H1 (cell line): Measurements from ENCODE around the gene LIN54. TPM values are rescaled to one million over a fixed set of nuclear protein-coding genes. Genes with fewer than 3 reads are reported as not detected.

Source experiments
- CTCF ChIA-PET: fragments of 300-600 bp; sonication (Branson Sonifier 250); formaldehyde crosslinking; loops from one replicate; lab custom pipeline; 2021; ENCODE audit not compliant: partially characterized antibody; lab: Charles Lee
- POLR2A ChIA-PET: fragments of 300-600 bp; sonication (Branson Sonifier 250); formaldehyde crosslinking; loops from one replicate; lab custom pipeline; 2021; ENCODE audit warnings: inconsistent platforms; ENCODE audit not compliant: partially characterized antibody; lab: Charles Lee
- DNase-seq, 2 experiments: peaks; one replicate each; pipeline versions ENCODE4 v3.0.0 to v3.0.0-alpha.2; 2010 to 2022; ENCODE audit warnings: low spot score in 2 of 2, low read depth in 1 of 2, mixed read lengths in 1 of 2
- FAIRE-seq: peaks from 2 replicates; lab custom pipeline; 2011; peaks lifted over from hg19 to GRCh38; lab: Jason Lieb, UNC
- H2AFZ ChIP-seq: 2 replicates; pipeline ENCODE4 v1.8.1; 2012; ENCODE audit warnings: low read length, inconsistent platforms
- H2AK5ac ChIP-seq: 2 replicates; pipeline ENCODE4 v1.6.1; 2013; ENCODE audit warnings: low read depth, low read length
- H2BK120ac ChIP-seq: replicated peaks from 2 replicates; pipeline ENCODE3; 2013; ENCODE audit warnings: low read depth, low read length, inconsistent platforms
- H2BK12ac ChIP-seq: 2 replicates; pipeline ENCODE4 v1.6.1; 2013; ENCODE audit warnings: low read depth, low read length
- H2BK15ac ChIP-seq: 2 replicates; pipeline ENCODE4 v1.6.1; 2013; ENCODE audit warnings: low read length
- H2BK20ac ChIP-seq: 2 replicates; pipeline ENCODE4 v1.6.1; 2013; ENCODE audit warnings: low read length
- H2BK5ac ChIP-seq: 2 replicates; pipeline ENCODE4 v1.6.1; 2013; ENCODE audit warnings: low read depth, low read length
- H3K14ac ChIP-seq: 2 replicates; pipeline ENCODE4 v1.6.1; 2013; ENCODE audit warnings: inconsistent platforms; ENCODE audit not compliant: insufficient read length
- H3K18ac ChIP-seq: 2 replicates; pipeline ENCODE4 v1.6.1; 2013; ENCODE audit warnings: low read length; ENCODE audit errors: extremely low read depth
- H3K23ac ChIP-seq: 2 replicates; pipeline ENCODE4 v1.6.1; 2013; ENCODE audit warnings: inconsistent platforms; ENCODE audit not compliant: insufficient read length
- H3K23me2 ChIP-seq: 2 replicates; pipeline ENCODE4 v1.6.1; 2013; ENCODE audit warnings: low read depth, low read length
- H3K27ac ChIP-seq: 2 replicates; pipeline ENCODE4 v1.6.1; 2011; ENCODE audit warnings: low read depth, low read length, inconsistent platforms
- H3K27me3 ChIP-seq, 4 experiments: replicated peaks in 1 of 4; 1 replicate in 1 of 4; 2 replicates in 3 of 4; pipeline versions ENCODE4 v1.6.1 to v1.8.1; 2011 to 2013; ENCODE audit warnings: low read length in 3 of 4, mild to moderate bottlenecking in 3 of 4, inconsistent platforms in 2 of 4, mixed read lengths in 2 of 4, moderate library complexity in 1 of 4; ENCODE audit not compliant: control insufficient read depth in 3 of 4, insufficient read depth in 3 of 4; ENCODE audit errors: extremely low read depth in 1 of 4
- H3K36me3 ChIP-seq, 4 experiments: 2 replicates each; pipeline versions ENCODE4 v1.6.1 to v1.8.1; 2011 to 2013; ENCODE audit warnings: mild to moderate bottlenecking in 4 of 4, low read length in 3 of 4, moderate library complexity in 2 of 4, control low read depth in 1 of 4, inconsistent platforms in 1 of 4; ENCODE audit not compliant: insufficient read depth in 4 of 4, control insufficient read depth in 2 of 4
- H3K4ac ChIP-seq: replicated peaks from 2 replicates; pipeline ENCODE3; 2013; ENCODE audit warnings: low read length, low read depth, mixed read lengths, inconsistent platforms; ENCODE audit not compliant: insufficient read length
- H3K4me1 ChIP-seq, 4 experiments: replicated peaks in 1 of 4; 1 replicate in 1 of 4; 2 replicates in 3 of 4; pipeline versions ENCODE4 v1.6.1 to v1.8.1; 2011 to 2013; ENCODE audit warnings: low read length in 3 of 4, inconsistent platforms in 2 of 4, mixed read lengths in 1 of 4; ENCODE audit not compliant: insufficient read depth in 4 of 4, control insufficient read depth in 3 of 4
- H3K4me2 ChIP-seq, 2 experiments: 2 replicates each; pipeline versions ENCODE4 v1.6.1 to v1.8.1; 2011 to 2013; ENCODE audit warnings: low read depth in 2 of 2, low read length in 2 of 2, control low read depth in 1 of 2, inconsistent platforms in 1 of 2, mild to moderate bottlenecking in 1 of 2; ENCODE audit not compliant: insufficient read depth in 1 of 2
- H3K4me3 ChIP-seq, 4 experiments: fragments of 200-600, 300-600 bp in 1 of 4; sonication (generic), shearing (Covaris generic), sonication (Bioruptor Twin) in 1 of 4; 2 replicates each; pipeline versions ENCODE4 v1.5.1 to v1.8.1; 2011 to 2016; ENCODE audit warnings: low read length in 4 of 4, low read depth in 3 of 4, control low read depth in 2 of 4, inconsistent platforms in 2 of 4, mild to moderate bottlenecking in 2 of 4, mixed read lengths in 1 of 4, moderate library complexity in 1 of 4; ENCODE audit not compliant: insufficient read depth in 2 of 4; ENCODE audit errors: extremely low read depth in 1 of 4
- H3K56ac ChIP-seq: replicated peaks from 2 replicates; pipeline ENCODE3; 2013; ENCODE audit warnings: low read depth, mild to moderate bottlenecking, mixed read lengths, low read length, inconsistent platforms; ENCODE audit not compliant: insufficient read length
- H3K79me1 ChIP-seq: 2 replicates; pipeline ENCODE4 v1.6.1; 2013; ENCODE audit warnings: low read depth, low read length, control low read depth
- H3K79me2 ChIP-seq, 2 experiments: 2 replicates each; pipeline versions ENCODE4 v1.6.1 to v1.8.1; 2012 to 2013; ENCODE audit warnings: low read length in 2 of 2, mild to moderate bottlenecking in 2 of 2, inconsistent platforms in 1 of 2; ENCODE audit not compliant: insufficient read depth in 2 of 2, control insufficient read depth in 1 of 2
- H3K9ac ChIP-seq, 4 experiments: replicated peaks in 1 of 4; 1 replicate in 1 of 4; 2 replicates in 3 of 4; pipeline versions ENCODE4 v1.6.1 to v1.8.1; 2011 to 2013; ENCODE audit warnings: low read depth in 3 of 4, low read length in 3 of 4, control low read depth in 2 of 4, mild to moderate bottlenecking in 2 of 4, moderate library complexity in 2 of 4, inconsistent platforms in 1 of 4; ENCODE audit errors: extremely low read depth in 1 of 4
- H3K9me3 ChIP-seq, 2 experiments: 2 replicates each; pipeline versions ENCODE4 v1.6.1 to v1.8.1; 2012 to 2013; ENCODE audit warnings: mild to moderate bottlenecking in 2 of 2, moderate library complexity in 2 of 2, control low read depth in 1 of 2, inconsistent platforms in 1 of 2, low read depth in 1 of 2, low read length in 1 of 2, mixed read lengths in 1 of 2; ENCODE audit not compliant: insufficient read depth in 2 of 2
- H4K20me1 ChIP-seq, 2 experiments: replicated peaks in 1 of 2; 2 replicates each; pipeline versions ENCODE3 to v1.8.1; 2011 to 2013; ENCODE audit warnings: inconsistent platforms in 2 of 2, low read length in 2 of 2, mild to moderate bottlenecking in 1 of 2; ENCODE audit not compliant: insufficient read depth in 2 of 2, control insufficient read depth in 1 of 2
- H4K5ac ChIP-seq: 2 replicates; pipeline ENCODE4 v1.6.1; 2013; ENCODE audit warnings: low read length, low read depth, mixed read lengths, inconsistent platforms; ENCODE audit not compliant: insufficient read length
- H4K8ac ChIP-seq: 2 replicates; pipeline ENCODE4 v1.8.0; 2013; ENCODE audit warnings: mild to moderate bottlenecking, moderate library complexity, low read length, inconsistent platforms; ENCODE audit not compliant: insufficient read depth; ENCODE audit errors: extremely low read depth
- H4K91ac ChIP-seq: replicated peaks from 2 replicates; pipeline ENCODE3; 2013; ENCODE audit warnings: low read length, mixed read lengths, inconsistent platforms; ENCODE audit not compliant: insufficient read length
- CTBP2 ChIP-seq: IDR thresholded peaks from 2 replicates; pipeline ENCODE4 v1.7.0; 2011; ENCODE audit warnings: borderline replicate concordance, mild to moderate bottlenecking, moderate library complexity, mixed read lengths, low read length; ENCODE audit not compliant: insufficient read depth, insufficient read length
- HDAC6 ChIP-seq: IDR thresholded peaks from one replicate; pipeline ENCODE4 v1.7.1; 2012; ENCODE audit warnings: low read depth, mild to moderate bottlenecking, inconsistent platforms, low read length, moderate library complexity
- WGBS, 2 experiments: shearing (Covaris generic) in 1 of 2; methylation state at CpG; one replicate each; pipeline versions ENCODE4 v1.1.6 to v1.1.7; 2013 to 2015; ENCODE audit warnings: low lambda C conversion rate in 2 of 2, mixed read lengths in 2 of 2, inconsistent platforms in 1 of 2, low coverage in 1 of 2, missing lambda C conversion rate in 1 of 2; ENCODE audit not compliant: insufficient replicate concordance in 2 of 2, insufficient coverage in 1 of 2, insufficient read length in 1 of 2; ENCODE audit errors: extremely low coverage in 1 of 2, missing lambda C conversion rate in 1 of 2; 5-methylcytosine and 5-hydroxymethylcytosine counted together
- polyA plus RNA-seq, 7 experiments: library from polyadenylated mRNA; depleted of rRNA in 3 of 7; stranded (reverse) in 5 of 7; unstranded in 2 of 7; fragments of >200 nt in 5 of 7; fragments of 200-250 nt in 2 of 7; gene quantifications; 1 replicate in 5 of 7; 2 replicates in 1 of 7; 4 replicates in 1 of 7; pipeline versions ENCODE4 v1.2.1 to v1.2.3, GENCODE V29; 2011 to 2013; ENCODE audit warnings: missing spikeins in 2 of 7, mixed read lengths in 2 of 7
- total RNA-seq: library from RNA; stranded (reverse); fragmentation: NEBNext Ultra II Directional; extraction: Animal tissue kit (Norgen Biotek cat#: 25700); gene quantifications from 2 replicates; pipeline ENCODE4 v1.2.1, GENCODE V29; 2021
- TF ChIP-seq, protein P1 (sequence below), 3 experiments: IDR thresholded peaks; 1 replicate in 2 of 3; 2 replicates in 1 of 3; pipeline versions ENCODE4 v1.5.1 to v1.6.1; 2011; ENCODE audit warnings: low read length in 3 of 3, mild to moderate bottlenecking in 3 of 3, inconsistent platforms in 2 of 3, low read depth in 1 of 3, moderate library complexity in 1 of 3; ENCODE audit not compliant: insufficient read depth in 1 of 3; ENCODE audit errors: control extremely low read depth in 1 of 3

Gene LIN54
- total and polyA plus RNA-seq, 2 of the 8 experiments (the other 6 are each of a cell fraction or from before 2014, with no cell fraction given) = 5.7 to 11.1 TPM

GRCh38 chr4:82984459-82984858, 26.2 kb downstream of the LIN54 start:
- no peaks in the 10 kb centered on the region for H3K9me3 ChIP-seq
- H2BK15ac ChIP-seq = no peak overlapping the region
- no peak for FAIRE-seq
- no peak overlapping the region for H2AK5ac ChIP-seq
- H3K4me1 ChIP-seq = no peaks in the 10 kb centered on the region
- no peak overlapping the region for H3K27ac ChIP-seq
- no peak for DNase-seq
- no peak overlapping the region for H3K14ac ChIP-seq
- no peak overlapping the region for H3K23ac ChIP-seq
- H3K4ac ChIP-seq = no peak overlapping the region
- H4K8ac ChIP-seq = no peak overlapping the region; the same call in 1 of the 2 replicates
- ChIA-PET CTCF (no interaction called here), POLR2A (no interaction called here)
- no peak overlapping the region for H3K18ac ChIP-seq
- peaks cover 0 to 6% (median 0%) of the 10 kb centered on the region in 4 experiments; a peak in 1 of 8 replicates for H3K36me3 ChIP-seq
- no peak overlapping the region for H4K91ac ChIP-seq
- no peak overlapping the region for H4K5ac ChIP-seq
- no peak overlapping the region for H3K56ac ChIP-seq
- TF ChIP-seq, protein P1, sequence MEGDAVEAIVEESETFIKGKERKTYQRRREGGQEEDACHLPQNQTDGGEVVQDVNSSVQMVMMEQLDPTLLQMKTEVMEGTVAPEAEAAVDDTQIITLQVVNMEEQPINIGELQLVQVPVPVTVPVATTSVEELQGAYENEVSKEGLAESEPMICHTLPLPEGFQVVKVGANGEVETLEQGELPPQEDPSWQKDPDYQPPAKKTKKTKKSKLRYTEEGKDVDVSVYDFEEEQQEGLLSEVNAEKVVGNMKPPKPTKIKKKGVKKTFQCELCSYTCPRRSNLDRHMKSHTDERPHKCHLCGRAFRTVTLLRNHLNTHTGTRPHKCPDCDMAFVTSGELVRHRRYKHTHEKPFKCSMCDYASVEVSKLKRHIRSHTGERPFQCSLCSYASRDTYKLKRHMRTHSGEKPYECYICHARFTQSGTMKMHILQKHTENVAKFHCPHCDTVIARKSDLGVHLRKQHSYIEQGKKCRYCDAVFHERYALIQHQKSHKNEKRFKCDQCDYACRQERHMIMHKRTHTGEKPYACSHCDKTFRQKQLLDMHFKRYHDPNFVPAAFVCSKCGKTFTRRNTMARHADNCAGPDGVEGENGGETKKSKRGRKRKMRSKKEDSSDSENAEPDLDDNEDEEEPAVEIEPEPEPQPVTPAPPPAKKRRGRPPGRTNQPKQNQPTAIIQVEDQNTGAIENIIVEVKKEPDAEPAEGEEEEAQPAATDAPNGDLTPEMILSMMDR (IDR thresholded peaks at IDR 0.05; ENCODE audit: control extremely low read depth in 1 of 3, insufficient read depth in 1 of 3, low read depth in 1 of 3, low read length in 3 of 3) = no peak
- TF ChIP-seq CTBP2 = no peak
- TF ChIP-seq HDAC6 = no peak
- no peak overlapping the region for H2BK12ac ChIP-seq
- H3K27me3 ChIP-seq = no peaks in the 10 kb centered on the region
- no peak overlapping the region for H2BK5ac ChIP-seq
- H3K23me2 ChIP-seq = no peaks in the 10 kb centered on the region
- no peaks in the 10 kb centered on the region for H3K79me1 ChIP-seq
- no peak overlapping the region for H2BK120ac ChIP-seq
- H3K4me3 ChIP-seq = no peak overlapping the region
- 87% methylated on average over 4 of the region's 4 CpGs; no CpG with 5 or more reads in 1 of the 2 experiments for WGBS, 2 experiments
- no peak overlapping the region for H3K9ac ChIP-seq
- no peak overlapping the region for H2BK20ac ChIP-seq
- H3K79me2 ChIP-seq = no peaks in the 10 kb centered on the region
- H2AFZ ChIP-seq = no peak overlapping the region
- H3K4me2 ChIP-seq = no peak overlapping the region
- no peaks in the 10 kb centered on the region for H4K20me1 ChIP-seq
